NCI-H2081 treated with DMSO at 0.1 percent for 48 hours (cell line): ENCODE data around the gene PI3.
"Not testable (repeated sequence)": the region's sequence is repeated elsewhere in the genome, so short reads cannot be mapped to it uniquely, and the experiment has no call there.

Experiments
- DNase-seq: peaks from one replicate; lab custom pipeline; 2025; lab: John Stamatoyannopoulos, UW

Gene PI3, protein sequence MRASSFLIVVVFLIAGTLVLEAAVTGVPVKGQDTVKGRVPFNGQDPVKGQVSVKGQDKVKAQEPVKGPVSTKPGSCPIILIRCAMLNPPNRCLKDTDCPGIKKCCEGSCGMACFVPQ

DNA sequence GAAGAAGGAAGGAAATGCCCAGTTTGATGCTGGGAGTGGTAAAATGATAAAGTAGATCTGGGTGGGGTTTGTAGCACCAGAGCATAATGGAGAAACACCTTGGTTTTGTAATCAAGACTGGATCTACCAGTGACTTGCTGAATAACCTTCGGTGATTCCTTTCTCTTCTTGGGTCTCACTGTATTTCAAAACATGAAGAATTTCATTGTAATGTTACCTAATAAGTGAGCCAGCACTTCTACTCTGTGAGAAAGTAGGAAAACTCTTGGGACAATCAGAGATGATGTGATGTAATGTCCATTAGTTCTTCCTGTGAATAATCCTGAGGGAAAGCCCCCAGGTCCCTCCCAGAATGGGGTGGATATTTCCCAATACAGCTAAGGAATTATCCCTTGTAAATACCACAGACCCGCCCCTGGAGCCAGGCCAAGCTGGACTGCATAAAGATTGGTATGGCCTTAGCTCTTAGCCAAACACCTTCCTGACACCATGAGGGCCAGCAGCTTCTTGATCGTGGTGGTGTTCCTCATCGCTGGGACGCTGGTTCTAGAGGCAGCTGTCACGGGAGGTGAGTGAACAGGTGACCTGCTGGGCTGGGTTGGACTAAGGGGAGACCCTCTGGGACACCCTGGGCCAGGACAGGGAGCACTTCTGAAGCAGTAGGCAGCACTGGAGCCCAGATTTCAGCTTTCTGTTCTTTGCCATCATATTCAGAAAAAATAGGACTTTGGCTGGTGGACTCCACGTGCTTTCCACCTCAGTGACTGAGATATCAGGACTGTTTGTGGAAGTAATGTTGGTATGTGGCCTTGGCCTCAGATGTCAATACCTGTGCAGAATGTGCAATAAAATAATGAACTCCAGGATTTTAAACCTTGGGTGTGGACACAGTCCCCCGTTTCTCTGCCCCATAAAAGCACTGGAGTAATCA, at the start of gene PI3:
PI3 (plus strand) TSS at position 469 of the 931 bp plus-strand sequence; CDS start at position 490, 21 bp downstream.
- DNase-seq = no peak

DNA sequence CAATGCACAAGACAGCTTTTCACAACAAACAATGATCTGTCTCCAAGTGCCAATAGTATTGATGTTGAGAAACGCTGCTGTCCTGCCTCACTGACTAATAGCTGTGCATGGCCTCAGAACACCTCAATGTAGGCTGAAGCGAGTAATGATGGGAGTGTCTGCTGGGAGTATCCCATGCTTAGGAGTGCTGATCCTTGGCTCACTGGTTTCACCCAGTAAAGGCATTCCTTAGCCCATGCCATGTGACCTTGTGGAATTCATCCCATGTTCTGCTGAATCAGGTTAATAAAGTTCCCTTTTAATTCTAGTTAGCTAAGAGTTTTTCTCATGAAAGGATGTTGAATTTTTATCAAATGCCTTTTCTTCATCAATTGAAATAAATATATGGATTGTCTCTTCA, 46.6 kb upstream of the PI3 start:
- DNase-seq = no peak

DNA sequence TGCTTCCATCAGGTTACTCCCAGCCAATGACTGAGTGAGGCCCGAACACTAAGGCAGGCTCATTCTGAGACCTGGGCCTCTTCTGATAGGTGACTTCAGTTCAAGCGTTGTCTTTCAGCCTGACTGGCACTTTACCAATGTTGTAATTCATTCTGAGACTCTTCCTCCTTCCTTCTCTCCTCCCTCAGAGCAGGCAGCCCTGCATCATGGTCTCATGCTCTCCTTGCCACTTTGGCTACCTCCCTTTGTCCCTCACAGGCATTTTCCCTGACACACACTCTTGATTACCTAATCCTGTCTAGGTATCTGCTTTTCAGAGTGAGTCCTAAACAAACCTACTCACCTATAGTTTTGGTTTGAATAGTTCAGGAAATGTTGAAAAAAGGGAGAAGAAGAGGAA, 37.8 kb upstream of the PI3 start:
- no peak for DNase-seq

DNA sequence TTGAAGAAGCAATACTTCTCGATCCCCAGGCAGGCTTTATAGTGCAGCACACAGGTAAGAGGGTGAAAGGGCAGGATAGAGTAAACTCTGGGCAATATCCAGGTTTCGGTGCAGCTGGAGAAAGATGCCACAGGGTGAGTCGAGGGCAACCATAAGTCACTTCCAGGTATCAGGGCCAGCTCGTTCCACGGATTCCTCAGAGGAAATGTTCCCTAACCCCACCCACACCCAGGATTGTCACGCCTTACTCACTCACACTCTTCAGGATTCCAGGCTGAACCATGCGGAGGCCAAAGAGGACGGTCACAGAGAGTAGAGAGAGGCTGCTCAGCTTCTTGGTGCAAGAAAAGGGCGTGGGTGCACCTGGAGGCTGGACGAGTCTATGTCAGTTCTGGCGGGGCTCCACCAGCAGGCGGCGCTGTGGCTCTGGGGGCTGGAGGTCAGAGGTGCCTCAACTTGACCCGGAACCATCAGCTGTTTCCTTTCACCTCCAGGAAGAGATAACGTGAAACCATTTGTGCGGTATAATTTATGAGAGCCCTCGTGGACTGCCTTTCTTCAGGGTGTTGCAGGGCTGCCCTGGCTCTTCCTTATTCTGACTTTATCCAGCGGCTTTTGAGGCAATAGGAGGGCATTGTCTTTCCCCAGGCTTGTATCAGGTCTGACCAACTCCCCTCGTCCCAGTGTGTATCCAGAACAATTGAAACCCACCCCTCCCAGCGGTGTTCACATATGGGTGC, 36.0 kb upstream of the PI3 start:
- no peak for DNase-seq

DNA sequence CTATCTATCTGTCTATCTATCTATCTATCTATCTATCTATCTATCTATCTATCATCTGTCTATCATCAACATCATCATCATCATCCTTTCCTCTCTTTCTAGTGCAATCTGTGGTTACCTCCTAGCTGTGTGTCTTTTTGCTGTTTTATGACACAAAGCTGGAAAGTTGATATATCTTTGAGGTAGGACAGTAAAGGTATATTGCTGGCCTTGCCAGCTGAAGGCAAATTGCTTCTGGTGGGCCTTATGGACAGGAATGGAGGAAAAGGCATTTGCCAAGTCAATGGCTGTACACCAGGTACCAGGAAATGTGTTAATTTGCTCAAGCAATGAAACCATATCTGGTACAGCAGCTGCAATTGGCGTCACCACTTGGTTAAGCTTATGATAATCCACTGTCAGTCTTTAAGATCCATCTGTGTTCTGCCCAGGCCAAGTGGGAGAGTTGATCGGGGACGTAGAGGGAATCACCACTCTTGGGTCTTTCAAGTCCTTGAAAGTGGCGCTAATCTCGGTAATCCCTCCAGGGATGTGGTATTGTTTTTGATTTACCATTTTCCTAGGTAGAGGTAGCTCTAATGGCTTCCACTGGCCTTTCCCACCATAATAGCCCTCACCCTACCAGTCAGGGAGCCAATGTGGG, 34.8 kb upstream of the PI3 start:
- not testable (repeated sequence) for DNase-seq

DNA sequence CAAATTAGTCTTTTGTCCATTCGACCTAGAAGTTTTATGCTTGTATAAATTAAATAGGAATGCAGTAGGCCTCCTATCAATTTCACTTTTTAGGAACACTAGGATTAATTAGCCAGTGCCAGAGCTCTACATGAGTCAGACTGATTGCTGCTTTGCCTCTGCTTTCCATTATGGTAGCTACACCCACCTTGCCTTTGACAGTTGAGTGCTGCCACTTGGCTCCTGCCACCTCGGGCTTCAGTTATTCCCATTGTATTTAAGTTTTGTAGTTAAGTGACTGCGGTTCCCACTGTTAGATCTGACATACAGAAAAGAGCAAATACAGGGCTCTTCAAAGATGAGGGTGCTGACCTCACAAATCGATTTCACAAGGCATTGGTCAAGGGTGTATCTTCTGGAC, 33.9 kb upstream of the PI3 start:
- no peak for DNase-seq

DNA sequence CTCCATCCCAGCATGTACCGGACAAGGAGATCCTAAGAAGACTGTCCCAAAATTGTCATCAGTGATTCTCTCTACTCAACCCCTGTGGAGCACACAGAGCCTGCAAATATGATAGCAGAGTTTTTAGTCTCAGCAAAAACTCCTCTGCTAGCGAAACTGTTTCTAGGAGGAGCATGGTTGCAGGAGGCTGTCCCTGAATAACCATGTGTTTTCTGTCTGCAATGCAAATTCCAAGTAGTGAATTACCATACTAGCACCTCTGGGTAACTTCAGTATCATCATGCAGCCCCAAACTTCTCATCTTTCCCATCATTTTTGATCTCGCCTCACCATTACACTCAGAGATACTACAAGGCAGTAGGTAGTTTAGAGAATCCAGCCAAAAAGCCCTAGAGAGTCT, 25.6 kb upstream of the PI3 start:
- DNase-seq = no peak

DNA sequence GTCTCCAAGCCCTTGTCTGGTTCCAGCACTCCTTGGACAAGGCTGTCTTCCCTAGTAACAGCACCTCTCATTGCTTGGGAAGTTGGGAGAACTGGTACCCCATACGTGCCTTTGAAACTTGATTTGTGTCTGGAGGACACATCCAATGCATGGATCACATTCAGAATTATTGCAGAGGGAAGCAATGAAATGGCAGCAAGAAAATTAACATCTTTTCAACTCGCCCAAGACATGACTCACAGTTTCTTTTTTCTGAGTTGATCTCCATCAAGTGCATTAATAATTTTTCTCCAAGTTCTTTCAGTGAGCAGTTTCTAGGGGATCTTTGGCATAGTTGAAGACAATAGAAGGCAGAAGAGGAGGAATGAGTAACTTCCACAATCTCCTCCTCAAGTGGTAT, 22.3 kb upstream of the PI3 start:
- DNase-seq = no peak

DNA sequence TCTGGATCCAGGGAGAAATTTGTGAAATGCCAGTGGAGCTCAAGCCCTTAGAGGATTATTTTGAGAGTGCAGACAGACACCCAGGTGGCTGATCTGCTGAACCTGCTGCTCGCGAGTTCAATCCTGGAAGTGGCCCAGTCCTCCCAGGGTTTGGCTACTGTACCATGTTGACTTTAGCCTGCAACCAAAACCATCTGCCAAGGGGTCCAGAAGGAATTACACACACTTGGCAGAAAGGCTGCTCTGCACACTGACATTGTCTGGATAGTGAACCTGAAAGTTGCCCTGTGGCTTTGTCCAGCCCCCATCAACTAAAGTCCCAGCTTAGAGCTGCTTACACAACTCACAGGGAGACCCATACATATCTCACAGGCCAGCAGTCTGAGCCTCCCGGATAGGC, 21.6 kb upstream of the PI3 start:
- no peak for DNase-seq

DNA sequence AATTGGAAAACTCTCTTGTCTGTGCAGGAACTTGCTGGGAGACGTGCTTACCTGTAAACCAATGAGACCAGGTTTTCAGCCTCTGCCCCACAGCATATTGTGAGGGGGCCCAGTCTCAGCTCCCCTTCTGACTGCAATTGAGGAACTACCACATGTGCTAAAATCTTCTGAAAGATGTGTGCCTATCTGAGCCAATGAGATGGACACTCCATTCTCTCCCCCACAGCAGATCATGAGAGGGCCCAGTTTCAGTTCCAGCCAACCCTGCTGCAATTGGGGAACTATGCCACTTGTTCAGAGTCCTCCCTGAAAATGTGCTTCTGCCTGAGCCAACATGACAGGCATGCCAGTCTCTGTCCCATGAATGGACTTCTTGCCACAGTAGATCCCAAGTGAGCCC, 20.9 kb upstream of the PI3 start:
- no peak for DNase-seq

DNA sequence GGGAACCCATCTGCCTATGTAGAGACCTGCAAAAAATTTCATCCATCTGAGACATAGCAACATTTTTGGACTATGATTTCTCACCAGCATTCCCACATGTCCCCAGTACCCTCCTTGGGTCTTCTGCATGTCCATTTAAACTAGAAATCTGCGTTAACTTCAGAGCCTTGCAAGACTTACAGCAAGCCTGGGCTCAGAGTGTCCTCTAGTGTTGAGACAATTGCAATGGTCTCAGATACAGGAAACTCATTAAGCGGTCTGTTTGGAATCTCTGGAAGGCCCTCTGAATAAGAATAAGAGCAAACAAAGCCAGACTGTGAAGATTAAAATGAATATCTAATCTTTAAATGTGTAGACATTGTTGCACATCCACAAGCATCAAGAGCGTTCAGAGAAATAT, 20.5 kb upstream of the PI3 start:
- DNase-seq = no peak

DNA sequence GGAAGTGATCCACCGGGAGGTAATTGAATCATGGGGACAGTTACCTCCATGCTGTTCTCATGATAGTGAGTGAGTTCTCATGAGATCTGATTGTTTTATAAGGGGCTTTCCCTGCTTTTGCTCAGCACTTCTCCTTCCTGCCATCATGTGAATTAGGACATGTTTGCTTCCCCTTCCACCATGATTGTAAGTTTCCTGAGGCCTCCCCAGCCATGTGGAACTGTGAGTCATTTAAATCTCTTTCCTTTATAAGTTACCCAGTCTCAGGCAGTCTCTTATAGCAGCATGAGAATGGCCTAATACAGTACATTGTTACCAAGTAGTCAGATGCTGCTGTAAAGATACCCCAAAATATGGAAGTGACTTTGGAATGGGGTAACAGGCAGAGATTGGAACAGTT, 19.9 kb upstream of the PI3 start:
- not testable (repeated sequence) for DNase-seq

DNA sequence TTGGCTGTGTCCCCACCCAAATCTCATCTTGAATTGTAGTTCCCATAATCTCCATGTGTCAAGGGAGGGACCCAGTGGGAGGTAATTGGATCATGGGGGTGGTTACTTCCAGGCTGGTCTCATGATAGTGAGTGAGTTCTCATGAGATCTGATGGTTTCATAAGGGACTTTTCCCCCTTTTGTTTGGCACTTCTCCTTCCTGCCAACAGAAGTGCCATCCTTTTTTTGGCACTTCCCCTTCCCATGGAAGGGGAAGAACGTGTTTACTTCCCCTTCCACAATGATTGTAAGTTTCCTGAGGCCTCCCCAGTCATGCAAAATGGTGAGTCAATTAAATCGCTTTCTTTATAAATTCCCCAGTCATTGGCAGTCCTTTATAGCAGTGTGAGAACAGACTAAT, 18.0 kb upstream of the PI3 start:
- no peak for DNase-seq

DNA sequence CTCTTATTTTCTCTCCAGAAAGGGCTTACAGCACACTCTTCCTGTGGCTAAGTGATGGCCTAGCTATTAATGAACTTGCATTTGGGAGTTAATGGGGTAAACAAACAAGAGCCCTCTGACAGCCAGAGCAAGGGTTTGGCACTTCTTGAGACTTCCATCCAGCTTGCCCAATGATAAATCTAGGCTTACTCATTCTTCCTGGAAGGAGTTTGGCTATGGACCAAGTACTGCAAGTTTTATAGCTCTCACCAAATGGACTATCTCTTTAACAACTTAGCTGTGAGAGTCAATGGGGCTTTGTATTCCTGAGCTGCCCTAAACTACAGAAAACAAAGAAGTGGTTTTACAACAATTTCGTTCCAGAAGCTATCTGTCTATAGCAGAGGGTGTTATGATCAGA, 16.7 kb upstream of the PI3 start:
- no peak for DNase-seq

DNA sequence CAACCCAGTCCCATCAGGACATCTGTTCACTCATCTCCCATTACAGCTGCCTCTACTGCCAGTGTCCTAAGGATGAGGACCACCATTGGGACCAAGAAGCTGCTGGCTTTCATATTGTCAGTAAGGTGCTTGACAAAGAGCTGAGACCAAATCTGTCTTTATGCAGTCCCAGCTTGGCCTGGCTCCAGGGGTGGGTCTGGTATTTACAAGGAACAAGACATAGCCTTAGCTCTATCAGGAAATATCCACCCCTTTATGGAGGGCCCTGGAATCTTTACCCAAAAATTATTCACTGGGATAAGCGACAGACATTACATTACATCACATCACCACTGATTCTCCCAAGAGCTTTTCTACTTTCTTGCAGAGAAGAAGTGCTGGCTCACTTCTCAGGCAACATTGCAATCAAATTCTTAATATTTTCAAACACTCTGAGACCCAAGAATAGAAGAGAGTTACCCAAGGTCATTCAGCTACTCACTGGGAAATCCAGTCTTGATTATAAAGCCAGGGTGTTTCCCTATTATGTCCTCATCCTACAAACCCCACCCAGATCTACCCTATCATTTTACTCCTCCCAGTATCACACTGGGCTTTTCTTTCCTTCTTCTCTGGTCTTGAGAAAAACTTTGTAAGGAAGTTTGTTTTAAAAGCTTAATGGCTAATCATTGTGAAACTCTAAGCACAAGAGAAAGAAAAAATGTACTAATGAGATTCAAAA, 11.5 kb upstream of the PI3 start:
- no peak for DNase-seq

DNA sequence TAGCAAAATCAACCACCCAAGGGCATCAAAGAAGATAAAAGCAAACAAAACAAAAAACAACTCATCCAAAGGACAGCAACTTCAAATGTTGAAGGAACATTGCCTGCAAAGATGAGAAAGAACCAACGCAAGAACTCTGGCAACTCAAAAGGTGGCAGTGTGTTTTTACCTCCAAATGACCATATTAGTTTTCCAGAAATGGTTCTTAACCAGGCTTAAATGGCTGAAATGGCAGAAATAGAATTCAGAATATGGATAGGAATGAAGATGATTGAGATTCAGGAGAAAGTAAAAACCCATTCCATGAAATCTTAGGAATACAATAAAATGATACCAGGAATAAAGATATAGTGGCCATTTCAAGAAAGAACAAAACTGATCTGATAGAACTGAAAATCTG, 9.8 kb upstream of the PI3 start:
- no peak for DNase-seq

DNA sequence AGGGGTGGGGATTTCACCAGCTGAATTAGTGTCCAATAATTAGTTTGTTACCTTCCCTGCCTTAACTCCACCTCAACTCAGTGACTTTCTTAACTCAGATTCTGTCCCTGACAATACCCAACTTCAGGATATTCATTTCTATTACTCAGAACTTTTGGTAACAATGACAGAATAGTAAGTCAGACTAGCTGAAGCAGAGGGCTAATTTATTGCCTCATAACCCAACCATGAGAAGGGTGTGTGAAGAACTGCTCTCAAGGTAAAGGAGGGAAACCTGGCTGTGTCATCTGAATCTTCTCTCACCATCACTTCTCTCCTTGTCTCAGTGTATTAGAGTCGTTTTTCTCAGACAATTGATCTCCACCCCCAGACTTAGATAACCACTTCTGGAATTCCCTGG, 1.2 kb upstream of the PI3 start:
- no peak for DNase-seq

DNA sequence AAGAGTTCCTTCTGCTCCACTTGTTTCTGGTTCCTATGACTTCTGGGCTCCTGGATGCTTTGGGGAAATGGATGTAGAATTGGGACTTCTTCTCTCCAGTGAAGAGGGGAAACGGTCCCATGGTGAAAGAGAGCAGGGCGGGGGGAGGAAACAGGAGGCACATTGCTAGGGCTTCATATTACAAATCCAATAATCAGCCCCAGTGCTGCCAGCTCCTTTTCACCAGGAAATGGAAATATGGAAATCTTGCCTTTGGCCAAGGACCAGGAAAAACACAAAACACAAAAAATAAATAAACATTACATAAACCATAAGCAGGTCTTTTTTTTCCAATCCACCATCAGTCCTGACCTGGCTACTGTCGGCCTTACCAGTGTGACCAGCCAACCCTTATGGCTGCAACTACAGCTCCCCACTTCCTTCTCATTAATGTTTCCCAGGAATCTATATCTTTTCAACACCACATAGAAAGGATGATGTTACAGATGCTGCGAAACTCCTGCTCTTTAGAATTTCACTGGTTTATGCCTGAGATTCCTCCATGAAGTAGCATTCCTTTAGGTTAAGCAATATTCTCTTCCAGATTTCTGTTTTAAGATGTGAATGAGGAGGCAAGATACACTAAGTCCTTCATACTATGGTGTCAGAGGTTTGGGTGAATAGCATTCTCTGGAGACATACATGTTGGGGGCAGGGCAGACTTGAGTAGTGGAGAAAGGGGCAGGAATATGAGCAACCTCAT, 2.0 kb downstream of the PI3 start:
- no peak for DNase-seq

DNA sequence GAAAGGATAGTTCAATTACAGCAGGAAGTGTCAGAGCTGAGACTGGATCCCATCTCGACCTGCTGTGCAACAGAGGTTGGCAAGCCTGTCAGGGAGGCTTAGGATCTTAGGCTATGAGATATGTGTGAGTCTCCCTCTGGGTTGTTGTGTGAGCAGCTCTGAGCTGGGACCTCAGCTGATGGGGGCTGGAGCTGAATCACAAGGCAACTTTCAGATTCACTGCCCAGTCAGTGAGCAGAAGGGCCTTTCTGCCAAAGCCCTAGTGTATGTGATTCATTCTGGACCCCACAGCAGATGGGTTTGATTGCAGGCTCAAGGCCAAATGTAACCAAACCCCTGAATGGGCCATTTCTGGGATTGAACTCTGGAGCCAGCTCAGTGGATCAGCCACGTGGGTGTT, 4.5 kb downstream of the PI3 start:
- no peak for DNase-seq

DNA sequence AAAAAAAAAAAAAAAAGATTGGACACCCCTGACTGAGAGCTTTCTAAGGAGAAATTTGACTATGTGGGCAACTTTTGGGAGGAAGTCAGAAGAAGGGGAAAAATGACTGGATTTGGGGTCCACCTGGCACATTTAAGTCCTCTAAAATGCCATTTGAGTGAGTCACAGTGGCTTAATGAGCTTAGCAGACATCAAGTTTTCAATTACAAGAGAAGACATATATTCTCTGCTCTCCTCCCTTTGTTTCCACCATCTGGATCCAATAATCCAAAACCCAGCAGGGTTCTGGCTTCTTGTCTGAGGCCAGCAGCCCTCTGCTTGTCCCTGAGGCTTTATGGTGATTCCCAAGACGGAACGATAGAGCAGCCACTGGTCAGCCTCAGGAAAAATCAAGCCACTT, 6.9 kb downstream of the PI3 start:
- DNase-seq = no peak

DNA sequence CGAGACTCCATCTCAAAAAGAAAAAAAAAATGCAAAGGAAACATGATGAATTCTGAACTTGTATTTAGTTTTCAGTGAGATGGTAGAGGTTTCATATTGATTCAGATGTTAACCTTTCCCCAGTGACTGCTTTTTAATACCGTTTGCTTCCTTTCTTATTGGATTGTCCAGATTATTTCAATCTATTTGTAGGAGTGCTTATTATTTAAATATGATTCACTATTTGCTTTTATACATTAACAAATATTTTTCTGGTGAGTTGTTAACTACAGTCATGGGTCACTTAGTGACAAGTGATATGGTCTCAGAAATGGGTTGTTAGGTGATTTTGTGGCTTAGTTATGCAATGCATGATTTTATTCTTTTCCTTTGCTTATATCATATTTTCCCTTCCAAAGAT, 8.4 kb downstream of the PI3 start:
- DNase-seq = no peak
